ENCODE measurements around the gene MRPL12. TPM values are rescaled to one million over a fixed set of nuclear protein-coding genes. Genes with fewer than 3 reads are reported as not detected.

MRPL12 gene
- total RNA-seq, 1 experiment from 2014 or later: 157 TPM

- intact Hi-C loops (cut with micrococcal nuclease; ENCODE audit: unreplicated experiment) (loop anchor here (5.0 kb wide), 1 partner anchor 33 kb away; no protein-coding TSS in a partner anchor), in situ Hi-C loops (cut with HindIII; ENCODE audit: low pct_unique_long_range_greater_than_20kb, low sequenced_read_pairs) (no loop called here)
- peak; percentile 27 for ATAC-seq
- peak overlapping the region; percentile 86 to 88 for H3K4me3 ChIP-seq (ENCODE audit: low read depth in 2 of 2, low read length in 2 of 2)
- ChIA-PET CTCF (no interaction called here), POLR2A (interaction anchor here (0.6 to 1.1 kb wide), 2 partner anchors 18 to 34 kb away, joined by 3 read pairs; partner anchors contain the start of genes ARL16 and HGS)
- H3K27me3 ChIP-seq (ENCODE audit: control insufficient read depth, insufficient read depth, low read length): no peaks in the 10 kb centered on the region
- no peaks in the 10 kb centered on the region; the same call in 1 of the 2 replicates for H3K36me3 ChIP-seq (ENCODE audit: control insufficient read depth, insufficient read depth, low read length)
- no TSS peak for BruUV-seq (replicated peaks)
- DNase-seq (ENCODE audit: low read depth, low spot score): no peak
- TF ChIP-seq POLR2AphosphoS5 (IDR thresholded peaks at IDR 0.05; ENCODE audit: low read depth, low read length) (no peak), TCF7L2 (IDR thresholded peaks at IDR 0.05; ENCODE audit: low read depth, low read length) (no peak), CTCF (IDR thresholded peaks at IDR 0.05) (no peak)
- H3K27ac ChIP-seq (ENCODE audit: low read length): peak overlapping the region; percentile 99
- H3K9me3 ChIP-seq (ENCODE audit: control insufficient read depth, insufficient read depth, low read depth, low read length): no peaks in the 10 kb centered on the region
- peaks cover 21% of the 10 kb centered on the region for H3K4me1 ChIP-seq (ENCODE audit: control insufficient read depth, insufficient read depth, low read length)
Observed at GRCh38 chr17:81665205-81666091, 37.7 kb upstream of the MRPL12 start.

GRCh38 chr17:81666092-81666341 is 37.1 kb upstream of the MRPL12 start:
- intact Hi-C loops (cut with micrococcal nuclease; ENCODE audit: unreplicated experiment) (loop anchor here (5.0 kb wide), 1 partner anchor 34 kb away; no protein-coding TSS in a partner anchor), in situ Hi-C loops (cut with HindIII; ENCODE audit: low pct_unique_long_range_greater_than_20kb, low sequenced_read_pairs) (no loop called here)
- H3K4me3 ChIP-seq (ENCODE audit: low read depth in 2 of 2, low read length in 2 of 2): peak overlapping the region; percentile 86 to 88
- peaks cover 21% of the 10 kb centered on the region for H3K4me1 ChIP-seq (ENCODE audit: control insufficient read depth, insufficient read depth, low read length)
- H3K27ac ChIP-seq (ENCODE audit: low read length): peak overlapping the region; percentile 99
- no peaks in the 10 kb centered on the region; the same call in 1 of the 2 replicates for H3K36me3 ChIP-seq (ENCODE audit: control insufficient read depth, insufficient read depth, low read length)
- DNase-seq (ENCODE audit: low read depth, low spot score): no peak
- TSS peak; percentile 94 for BruUV-seq (replicated peaks)
- ATAC-seq: no peak
- H3K9me3 ChIP-seq (ENCODE audit: control insufficient read depth, insufficient read depth, low read depth, low read length): no peaks in the 10 kb centered on the region
- ChIA-PET POLR2A (interaction anchor here (1.1 kb wide), 1 partner anchor 17 kb away, joined by 3 read pairs; the partner anchor contains the start of genes ARL16 and HGS), CTCF (no interaction called here)
- H3K27me3 ChIP-seq (ENCODE audit: control insufficient read depth, insufficient read depth, low read length): no peaks in the 10 kb centered on the region
- no peak for TF ChIP-seq REST (IDR thresholded peaks at IDR 0.05; ENCODE audit: insufficient read depth in 1 of 2, low read depth in 2 of 2, low read length in 1 of 2)
- TF ChIP-seq CTCF (IDR thresholded peaks at IDR 0.05): no peak
